ENCODE data around the gene TRAPPC12.

Gene TRAPPC12

GRCh38 chr2:3408781-3409180 is 29.3 kb downstream of the TRAPPC12 start:
- no peak for DNase-seq (ENCODE audit: low read depth)

DNA sequence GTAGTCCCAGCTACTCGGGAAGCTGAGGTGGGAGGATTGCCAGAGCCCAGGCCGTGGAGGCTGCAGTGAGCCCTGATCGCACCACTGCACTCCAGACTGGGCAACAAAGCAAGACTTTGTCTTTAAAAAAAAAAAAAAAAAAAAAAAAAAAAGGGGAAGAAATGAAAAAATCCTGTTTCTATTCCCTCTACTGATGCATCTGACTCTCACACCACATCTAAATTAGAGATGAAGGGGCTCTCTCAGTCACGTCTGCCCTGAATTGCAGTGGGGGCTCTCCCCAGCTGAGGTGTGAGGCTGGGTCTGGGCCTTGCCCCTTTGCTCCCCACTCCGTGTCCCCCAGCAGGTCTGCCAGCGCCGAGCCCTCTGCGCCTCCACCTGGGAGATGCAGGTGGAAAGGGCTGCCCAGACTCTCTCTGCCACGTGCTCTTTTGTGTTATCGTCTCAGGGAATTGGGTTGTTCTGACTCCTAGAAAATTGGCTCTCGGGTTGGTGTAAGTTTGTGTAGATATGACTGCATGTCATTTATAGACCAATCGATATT is 30.2 kb downstream of the TRAPPC12 start:
- DNase-seq (ENCODE audit: low read depth): no peak

- DNase-seq (ENCODE audit: low read depth): no peak
Observed at GRCh38 chr2:3411103-3411502, 31.6 kb downstream of the TRAPPC12 start.

DNA sequence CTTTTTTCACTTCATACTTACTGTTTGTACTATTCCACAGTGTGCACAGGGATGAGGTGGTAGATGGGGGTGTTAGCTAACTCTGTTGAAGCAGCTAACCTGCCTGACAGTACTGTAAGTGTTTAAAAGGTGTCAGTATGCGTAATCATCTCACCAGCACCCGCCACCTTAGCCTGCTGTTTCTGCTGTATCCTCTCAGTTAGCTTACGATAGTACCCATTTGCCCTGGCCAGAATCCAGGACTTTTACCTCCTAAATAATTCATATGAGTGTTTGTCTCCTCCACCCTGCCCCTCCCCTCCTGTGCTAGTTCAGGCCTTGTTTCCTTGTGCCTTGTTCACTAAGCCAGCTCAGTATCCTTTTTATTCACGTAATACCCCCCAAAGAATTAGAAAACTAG is 34.2 kb downstream of the TRAPPC12 start:
- no peak for DNase-seq (ENCODE audit: low read depth)

DNA sequence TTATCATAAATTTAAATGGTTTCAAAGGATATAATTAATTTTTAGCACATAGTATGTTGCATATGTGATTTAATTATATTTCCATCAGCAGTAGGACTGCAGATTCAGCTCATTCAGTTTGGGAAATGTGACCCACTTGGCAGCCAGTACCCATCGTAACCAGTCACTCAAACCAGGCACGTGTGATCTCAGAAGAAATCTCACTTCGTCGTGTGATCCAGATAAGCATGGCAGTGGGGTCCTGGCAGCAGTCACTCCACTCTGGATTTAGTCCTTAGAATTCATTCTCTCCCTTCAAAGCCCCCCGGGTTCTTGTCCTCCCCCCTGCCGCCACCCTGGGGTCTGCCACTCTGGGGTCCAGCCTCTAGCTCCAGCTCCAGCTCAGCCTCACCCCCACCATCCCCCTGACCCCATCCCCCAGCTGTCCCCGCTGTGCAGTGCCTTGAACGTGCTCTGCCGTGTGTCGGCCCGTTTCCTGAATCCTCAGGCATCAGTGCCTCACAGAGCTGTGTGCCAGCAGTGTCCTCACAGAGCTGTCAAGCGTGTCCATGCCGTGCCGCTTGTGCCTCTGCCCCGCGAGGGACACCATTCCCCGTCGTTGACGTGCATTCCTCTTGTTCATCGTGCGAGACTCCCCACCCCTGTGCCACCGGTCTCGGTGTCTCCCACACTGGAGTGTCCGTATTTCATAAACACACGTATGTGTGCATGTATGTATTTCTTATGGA is 34.8 kb downstream of the TRAPPC12 start:
- no peak for DNase-seq (ENCODE audit: low read depth)

GRCh38 chr2:3418766-3419404 is 39.4 kb downstream of the TRAPPC12 start:
- DNase-seq (ENCODE audit: low read depth): no peak

GRCh38 chr2:3420076-3420768 is 40.7 kb downstream of the TRAPPC12 start:
- no peak for DNase-seq (ENCODE audit: low read depth)

DNA sequence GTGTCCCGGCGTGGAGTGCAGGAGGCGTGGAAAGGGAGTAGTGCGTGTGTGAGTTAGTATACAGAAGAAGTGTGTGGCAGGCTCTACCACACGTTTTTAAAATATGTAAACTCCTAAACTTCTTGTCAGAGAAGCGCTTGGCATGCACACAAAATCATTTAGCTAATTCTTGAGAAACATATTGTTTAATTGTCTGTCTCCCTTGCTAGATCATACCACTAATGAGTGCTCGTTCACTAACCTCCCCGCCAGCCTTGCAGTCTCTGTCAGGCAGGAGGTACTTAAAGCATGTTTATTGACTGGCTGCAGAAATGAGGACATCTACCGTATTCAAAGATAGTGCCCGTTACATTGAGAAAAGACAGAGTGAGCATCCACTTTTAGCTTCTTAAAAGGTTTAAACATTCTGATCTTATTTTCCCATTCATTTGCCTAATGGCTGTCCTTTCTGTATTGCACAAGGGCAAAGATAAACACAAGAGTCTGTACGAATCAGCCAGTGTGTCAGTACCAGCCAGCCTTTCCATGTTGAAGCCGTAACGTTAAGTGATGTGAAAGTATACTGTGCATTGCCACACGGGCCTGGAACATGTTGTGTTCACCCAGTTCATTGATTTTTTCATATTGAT is 41.4 kb downstream of the TRAPPC12 start:
- DNase-seq (ENCODE audit: low read depth): no peak

DNA sequence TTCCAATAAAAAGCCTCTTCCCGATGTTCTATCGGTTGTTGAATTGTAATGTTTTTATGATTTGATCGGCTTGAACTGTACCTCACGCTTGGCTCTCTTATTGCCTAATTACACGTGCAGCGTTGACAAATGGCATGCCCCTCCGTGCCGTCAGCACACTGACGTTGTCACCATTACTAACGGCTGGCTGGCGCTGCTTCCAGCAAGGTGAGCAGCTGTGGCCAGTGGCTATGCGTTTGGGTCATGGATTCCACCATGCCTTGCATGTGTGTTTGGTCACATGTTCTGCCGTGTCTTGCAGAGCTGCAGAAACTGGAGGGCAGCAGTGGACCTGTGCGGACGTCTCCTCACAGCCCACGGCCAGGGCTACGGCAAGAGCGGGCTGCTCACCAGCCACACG is 42.1 kb downstream of the TRAPPC12 start:
- DNase-seq (ENCODE audit: low read depth): no peak

- no peak for DNase-seq (ENCODE audit: low read depth)
Observed at GRCh38 chr2:3422161-3422779, 42.8 kb downstream of the TRAPPC12 start.

DNA sequence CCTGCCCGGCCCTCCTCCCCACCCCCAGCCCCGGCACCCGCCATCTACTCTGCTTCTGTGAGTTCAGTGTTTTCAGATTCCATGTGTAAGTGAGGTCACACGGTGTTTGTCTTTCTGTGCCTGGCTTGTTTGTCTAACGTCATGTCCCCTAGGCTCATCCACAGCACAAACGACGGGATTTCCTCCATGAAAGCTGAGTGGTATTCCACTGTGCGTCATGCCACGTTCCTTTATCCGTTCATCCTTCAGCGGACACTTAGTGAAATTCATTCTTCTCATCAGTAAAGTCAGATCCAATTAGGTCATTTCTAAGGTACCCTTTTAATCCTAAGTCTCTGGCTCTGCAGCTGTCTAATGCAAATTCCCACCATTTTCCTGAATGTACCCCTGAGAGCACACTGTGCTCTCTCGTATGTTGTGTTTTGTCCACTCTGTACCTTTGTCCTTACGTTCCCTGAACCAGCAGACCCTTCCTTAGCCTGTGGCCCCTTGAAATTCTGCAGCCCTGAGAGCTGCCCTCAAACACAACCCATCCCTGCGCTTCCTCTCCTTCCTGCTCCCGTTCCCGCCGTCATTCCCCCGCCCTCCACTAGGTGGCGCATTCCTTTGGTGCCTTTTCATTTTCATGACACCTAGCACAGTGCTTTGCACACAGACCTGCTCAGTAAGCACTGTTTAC is 44.1 kb downstream of the TRAPPC12 start:
- DNase-seq (ENCODE audit: low read depth): peak; percentile 58

- DNase-seq (ENCODE audit: low read depth): no peak
Observed at GRCh38 chr2:3424171-3424795, 44.8 kb downstream of the TRAPPC12 start.

DNA sequence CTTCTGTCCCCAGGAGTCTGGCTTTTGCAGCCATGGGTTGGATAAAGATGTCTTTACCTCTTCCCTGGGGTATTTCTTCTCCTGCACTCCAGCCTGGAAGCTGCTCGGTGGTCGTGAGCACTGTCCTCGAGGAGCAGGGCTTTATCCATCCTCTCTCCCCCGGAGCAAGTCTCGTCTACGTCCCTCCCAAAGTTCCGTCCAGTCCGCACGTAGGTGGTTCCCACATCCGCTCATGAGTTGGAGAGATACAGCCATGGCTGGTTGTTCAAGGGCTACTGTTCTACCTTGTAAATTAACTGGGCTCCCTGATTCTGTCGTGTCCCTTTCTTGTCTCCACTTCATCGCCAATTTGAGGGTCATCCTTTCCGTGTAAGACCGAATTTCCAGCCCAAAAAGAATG is 47.1 kb downstream of the TRAPPC12 start:
- DNase-seq (ENCODE audit: low read depth): no peak

GRCh38 chr2:3427272-3427671 is 47.8 kb downstream of the TRAPPC12 start:
- DNase-seq (ENCODE audit: low read depth): no peak

DNA sequence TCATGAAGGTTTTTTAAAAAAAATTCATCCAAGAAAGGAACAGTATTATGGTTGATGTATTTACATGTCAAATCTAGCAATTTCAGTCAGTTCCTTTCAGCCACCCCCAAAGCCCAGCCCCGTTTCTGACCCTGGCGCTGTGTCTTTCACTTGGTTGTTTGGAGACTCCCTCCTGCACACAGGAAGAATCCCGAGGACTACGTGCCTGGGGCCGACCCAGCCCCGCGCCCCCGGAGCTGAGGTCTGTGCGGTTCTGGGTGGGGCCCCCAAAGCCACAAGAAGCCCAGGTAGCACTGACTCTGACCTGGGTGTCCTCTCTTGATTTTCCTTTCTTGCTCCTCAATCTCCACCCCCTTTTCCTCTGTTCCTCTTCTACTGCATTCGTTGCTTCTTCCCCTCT is 49.1 kb downstream of the TRAPPC12 start:
- DNase-seq (ENCODE audit: low read depth): no peak

DNA sequence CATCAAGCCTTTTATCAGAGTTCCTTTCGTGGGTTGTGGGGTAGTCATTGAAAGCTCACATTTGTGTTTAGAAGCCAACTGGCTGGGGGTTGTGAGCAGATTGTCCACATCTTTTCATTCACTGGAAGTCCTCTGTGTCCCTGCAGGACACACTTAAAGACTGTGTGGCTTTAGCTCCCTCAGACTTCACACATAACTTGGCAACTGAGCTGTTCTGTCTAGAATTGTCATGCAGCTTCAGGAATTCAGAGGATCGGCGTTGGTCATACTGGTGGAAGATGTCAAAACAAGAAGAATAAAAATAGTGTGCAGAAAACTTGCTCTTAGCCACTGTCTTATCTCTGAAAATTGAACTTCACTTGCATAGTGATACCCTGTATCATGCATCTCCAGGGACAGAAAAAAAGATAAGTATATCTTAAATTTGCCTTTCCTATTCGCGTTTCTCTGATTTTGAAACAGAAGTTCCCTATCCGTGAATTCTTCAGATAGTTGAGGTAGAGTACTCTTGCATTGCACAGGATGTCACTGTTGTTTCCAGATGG is 49.6 kb downstream of the TRAPPC12 start:
- no peak for DNase-seq (ENCODE audit: low read depth)

GRCh38 chr2:3430172-3430571 is 50.7 kb downstream of the TRAPPC12 start:
- DNase-seq (ENCODE audit: low read depth): no peak

DNA sequence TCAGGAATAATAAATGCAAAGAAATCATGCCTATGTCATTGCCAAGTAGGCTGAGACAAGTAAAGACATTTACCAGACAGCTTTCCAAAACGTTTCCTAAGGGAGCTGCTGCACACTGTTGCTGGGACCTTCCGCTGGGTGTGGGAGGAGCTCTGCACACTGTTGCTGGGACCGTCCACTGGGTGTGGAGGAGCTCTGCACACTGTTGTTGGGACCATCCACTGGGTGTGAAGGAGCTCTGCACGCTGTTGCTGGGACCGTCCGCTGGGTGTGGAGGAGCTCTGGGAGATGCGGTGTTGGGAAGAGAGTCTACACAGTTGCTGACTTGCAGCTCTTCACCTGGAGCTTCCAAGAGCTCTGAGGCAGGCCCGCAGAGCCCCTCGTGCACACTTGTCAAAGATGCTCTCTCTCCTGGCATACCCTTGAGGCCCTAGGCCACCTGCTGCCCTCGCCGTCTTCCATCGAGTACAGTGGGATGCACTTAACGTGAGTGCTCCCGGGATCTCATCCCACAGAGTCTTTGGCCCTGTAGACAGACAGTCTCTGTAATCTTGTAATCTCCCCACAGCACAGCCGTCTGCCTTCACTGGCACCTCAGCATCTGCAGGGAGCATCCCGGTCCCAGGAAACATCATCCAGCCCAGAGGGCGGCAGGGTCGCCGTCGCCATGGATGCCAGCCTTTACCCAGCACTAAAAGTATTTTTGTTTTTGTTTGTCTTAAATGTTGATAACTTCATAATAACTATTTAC is 51.4 kb downstream of the TRAPPC12 start:
- DNase-seq (ENCODE audit: low read depth): no peak

DNA sequence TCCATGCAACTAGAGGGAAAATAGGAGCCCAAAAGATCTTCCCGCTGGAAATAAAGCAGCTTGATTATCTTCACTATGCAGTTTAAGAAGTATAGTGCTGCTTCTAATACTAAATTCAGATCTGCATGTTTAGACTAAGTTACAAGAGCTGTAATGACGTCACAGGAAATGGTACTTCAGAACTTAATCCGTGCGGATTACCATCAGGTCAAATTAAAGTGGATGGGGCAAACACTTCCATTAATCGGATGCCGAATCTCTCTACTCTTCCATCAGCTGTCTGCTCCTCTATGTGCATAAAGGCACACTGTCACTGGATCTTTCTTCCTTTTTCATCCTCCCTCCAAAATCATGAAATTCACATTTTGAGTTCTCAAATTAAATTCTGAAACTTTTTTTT is 52.6 kb downstream of the TRAPPC12 start:
- DNase-seq (ENCODE audit: low read depth): no peak

All from T follicular helper cell (primary cell).